ENCODE measurements around the gene NSMF. TPM values are rescaled to one million over a fixed set of nuclear protein-coding genes. Genes with fewer than 3 reads are reported as not detected.

Gene NSMF
- total and polyA plus RNA-seq, 2 of the 4 experiments (the other 2 are of a cell fraction) = 7.7 to 40.9 TPM

- dilution Hi-C loops (cut with HindIII; ENCODE audit: low sequenced_read_pairs, unreplicated experiment) = no loop called here
- no peak overlapping the region for H3K4me2 ChIP-seq (ENCODE audit: low read depth, low read length)
- H3K36me3 ChIP-seq (ENCODE audit: control insufficient read depth, insufficient read depth, low read length) = no peaks in the 10 kb centered on the region
- no peaks in the 10 kb centered on the region for H3K9me3 ChIP-seq (ENCODE audit: control insufficient read depth, insufficient read depth, low read length)
- no peak overlapping the region for H3K18ac ChIP-seq (ENCODE audit: low read depth, low read length)
- POLR2A ChIA-PET (ENCODE audit: unreplicated experiment) = no interaction called here
- H3K4me3 ChIP-seq (ENCODE audit: insufficient read depth, low read depth, low read length) = no peak overlapping the region
- DNase-seq (no peak), ATAC-seq (ENCODE audit: low read depth) (no peak)
- H3K23ac ChIP-seq (ENCODE audit: low read depth, low read length) = no peak overlapping the region
- H3K14ac ChIP-seq (replicated peaks; ENCODE audit: low read depth, low read length) = no peak overlapping the region
- no peak overlapping the region for H3K9ac ChIP-seq (ENCODE audit: low read depth, low read length)
- H3K9me1 ChIP-seq (ENCODE audit: insufficient read depth, low read length) = no peaks in the 10 kb centered on the region
- no peak overlapping the region for H4K5ac ChIP-seq (ENCODE audit: low read depth, low read length)
- no peak overlapping the region for H4K8ac ChIP-seq (ENCODE audit: low read depth in 2 of 2, low read length in 2 of 2)
- no peaks in the 10 kb centered on the region for H4K20me1 ChIP-seq (ENCODE audit: insufficient read depth, low read length)
- H4K91ac ChIP-seq (ENCODE audit: insufficient read depth, low read depth, low read length) = no peak overlapping the region
- no peak overlapping the region for H3K56ac ChIP-seq (ENCODE audit: extremely low read depth, insufficient read depth, low read length)
- H3K27me3 ChIP-seq (ENCODE audit: control insufficient read depth, insufficient read depth, low read length) = no peaks in the 10 kb centered on the region; the same call in 1 of the 2 replicates
- no peak overlapping the region for H2AFZ ChIP-seq (replicated peaks; ENCODE audit: low read length, poor library complexity)
- no peak overlapping the region for H2AK9ac ChIP-seq (replicated peaks; ENCODE audit: low read depth, low read length, poor library complexity)
- H3K27ac ChIP-seq (ENCODE audit: insufficient read depth, low read length) = no peak overlapping the region
- TF ChIP-seq RFX5 (IDR thresholded peaks at IDR 0.05; ENCODE audit: low read depth, low read length) = no peak
- no peak for TF ChIP-seq USF2 (IDR thresholded peaks at IDR 0.05; ENCODE audit: low read depth, low read length)
- no peak for TF ChIP-seq RAD21 (IDR thresholded peaks at IDR 0.05; ENCODE audit: low read length)
- no peak for TF ChIP-seq POLR2A (IDR thresholded peaks at IDR 0.05; ENCODE audit: low read depth, low read length)
- no peak for TF ChIP-seq SMC3 (IDR thresholded peaks at IDR 0.05; ENCODE audit: low read depth, low read length)
- TF ChIP-seq CTCF (conservative IDR thresholded peaks at IDR 0.05; ENCODE audit: low read depth, low read length) = no peak
- TF ChIP-seq BHLHE40 (IDR thresholded peaks at IDR 0.05; ENCODE audit: low read depth, low read length) = no peak
- TF ChIP-seq FOS (IDR thresholded peaks at IDR 0.05; ENCODE audit: low read depth, low read length) = no peak
- TF ChIP-seq ELK1 (IDR thresholded peaks at IDR 0.05; ENCODE audit: borderline replicate concordance, low read depth, low read length) = no peak
- no peak for TF ChIP-seq MAFK (IDR thresholded peaks at IDR 0.05; ENCODE audit: low read depth, low read length)
- TF ChIP-seq MAZ (IDR thresholded peaks at IDR 0.05; ENCODE audit: borderline replicate concordance, low read depth, low read length) = no peak
- intact Hi-C loops (cut with micrococcal nuclease) = no loop called here
- no peak overlapping the region for H2AK5ac ChIP-seq (ENCODE audit: low read depth, low read length)
- CTCF ChIA-PET = no interaction called here
- BruUV-seq (replicated peaks) = no TSS peak
- H3K4me1 ChIP-seq (ENCODE audit: control insufficient read depth, insufficient read depth, low read length) = peaks cover 6% of the 10 kb centered on the region; the same call in 1 of the 2 replicates
- no peak overlapping the region for H2BK120ac ChIP-seq (ENCODE audit: low read depth, low read length)
- H2BK20ac ChIP-seq (ENCODE audit: low read depth, low read length) = no peak overlapping the region
- 81% methylated on average over 17 of the region's 27 CpGs; no CpG with 5 or more reads in 1 of the 2 experiments for WGBS, 2 experiments (ENCODE audit: extremely low coverage in 2 of 2, insufficient read length in 1 of 2)
- in situ Hi-C loops (cut with MboI; ENCODE audit: low sequenced_read_pairs) = no loop called here
- no peak overlapping the region for H3K4ac ChIP-seq (ENCODE audit: low read depth, low read length)
- H2BK15ac ChIP-seq (ENCODE audit: low read depth, low read length) = no peak overlapping the region
- no peak overlapping the region for H2BK5ac ChIP-seq (ENCODE audit: low read depth, low read length, poor library complexity, severe bottlenecking)
- H3K79me1 ChIP-seq (ENCODE audit: low read depth in 1 of 2, low read length in 2 of 2) = no peaks in the 10 kb centered on the region
Measured at GRCh38 chr9:137428841-137429545, 30.1 kb downstream of the NSMF start.

Measured in IMR-90 (cell line).